MV-4-11 (cell line): ENCODE data around the gene SLC5A5.
"Not testable (repeated sequence)": the region's sequence is repeated elsewhere in the genome, so short reads cannot be mapped to it uniquely, and the experiment has no call there.

Source experiments
- DNase-seq: peaks from one replicate; lab custom pipeline; 2025; lab: John Stamatoyannopoulos, UW

SLC5A5 gene

DNA sequence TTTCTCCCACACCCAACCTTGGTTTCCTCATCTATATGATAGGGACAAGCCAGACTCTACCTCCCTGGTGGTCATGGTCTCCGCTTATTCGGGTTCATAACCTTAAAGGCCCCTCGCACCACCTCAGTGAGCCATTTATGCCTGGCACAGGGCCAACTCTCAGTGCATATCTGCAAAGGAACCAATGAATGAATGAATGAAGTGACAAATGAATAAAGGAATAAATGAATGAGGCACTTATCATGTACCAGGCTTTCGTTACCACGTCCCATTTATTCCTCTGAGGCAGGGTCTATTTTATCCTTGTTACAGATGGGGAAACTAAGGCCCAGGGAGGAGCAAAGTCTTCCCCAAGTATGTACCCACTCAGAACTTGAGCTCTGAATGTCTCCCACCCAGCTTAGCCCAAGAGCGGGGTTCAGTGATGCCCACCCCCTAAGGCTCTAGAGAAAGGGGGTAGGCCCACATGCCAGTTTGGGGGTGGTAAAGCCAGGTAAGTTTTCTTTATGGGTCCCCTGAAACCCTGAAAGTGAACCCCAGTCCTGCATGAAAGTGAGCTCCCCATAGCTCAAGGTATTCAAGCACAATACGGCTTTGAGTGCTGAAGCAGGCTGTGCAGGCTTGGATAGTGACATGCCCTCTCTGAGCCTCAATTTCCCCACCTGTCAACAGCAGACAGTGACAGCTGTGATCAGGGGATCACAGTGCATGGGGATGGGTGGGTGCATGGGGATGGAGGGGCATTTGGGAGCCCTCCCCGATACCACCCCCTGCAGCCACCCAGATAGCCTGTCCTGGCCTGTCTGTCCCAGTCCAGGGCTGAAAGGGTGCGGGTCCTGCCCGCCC is 490 bp upstream of the SLC5A5 start:
- no peak for DNase-seq

DNA sequence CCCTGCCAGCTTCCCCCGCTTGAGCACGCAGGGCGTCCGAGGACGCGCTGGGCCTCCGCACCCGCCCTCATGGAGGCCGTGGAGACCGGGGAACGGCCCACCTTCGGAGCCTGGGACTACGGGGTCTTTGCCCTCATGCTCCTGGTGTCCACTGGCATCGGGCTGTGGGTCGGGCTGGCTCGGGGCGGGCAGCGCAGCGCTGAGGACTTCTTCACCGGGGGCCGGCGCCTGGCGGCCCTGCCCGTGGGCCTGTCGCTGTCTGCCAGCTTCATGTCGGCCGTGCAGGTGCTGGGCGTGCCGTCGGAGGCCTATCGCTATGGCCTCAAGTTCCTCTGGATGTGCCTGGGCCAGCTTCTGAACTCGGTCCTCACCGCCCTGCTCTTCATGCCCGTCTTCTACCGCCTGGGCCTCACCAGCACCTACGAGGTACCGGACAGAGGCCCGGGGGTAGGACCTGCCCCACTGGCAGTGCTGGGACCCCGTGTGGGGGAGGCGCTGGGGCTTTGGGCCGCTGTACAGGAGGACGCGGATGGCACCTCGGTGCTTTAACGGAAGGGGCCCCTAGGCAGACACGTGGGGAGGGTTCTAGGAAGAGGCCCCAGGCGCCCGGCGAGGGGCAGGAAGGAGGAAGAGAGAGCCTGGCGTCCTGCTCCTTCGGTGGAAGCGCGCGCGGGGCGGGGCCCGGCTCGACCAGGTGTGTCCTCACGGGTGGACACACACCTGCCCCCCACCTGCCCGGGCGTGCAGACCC is 681 bp downstream of the SLC5A5 start:
- no peak for DNase-seq

DNA sequence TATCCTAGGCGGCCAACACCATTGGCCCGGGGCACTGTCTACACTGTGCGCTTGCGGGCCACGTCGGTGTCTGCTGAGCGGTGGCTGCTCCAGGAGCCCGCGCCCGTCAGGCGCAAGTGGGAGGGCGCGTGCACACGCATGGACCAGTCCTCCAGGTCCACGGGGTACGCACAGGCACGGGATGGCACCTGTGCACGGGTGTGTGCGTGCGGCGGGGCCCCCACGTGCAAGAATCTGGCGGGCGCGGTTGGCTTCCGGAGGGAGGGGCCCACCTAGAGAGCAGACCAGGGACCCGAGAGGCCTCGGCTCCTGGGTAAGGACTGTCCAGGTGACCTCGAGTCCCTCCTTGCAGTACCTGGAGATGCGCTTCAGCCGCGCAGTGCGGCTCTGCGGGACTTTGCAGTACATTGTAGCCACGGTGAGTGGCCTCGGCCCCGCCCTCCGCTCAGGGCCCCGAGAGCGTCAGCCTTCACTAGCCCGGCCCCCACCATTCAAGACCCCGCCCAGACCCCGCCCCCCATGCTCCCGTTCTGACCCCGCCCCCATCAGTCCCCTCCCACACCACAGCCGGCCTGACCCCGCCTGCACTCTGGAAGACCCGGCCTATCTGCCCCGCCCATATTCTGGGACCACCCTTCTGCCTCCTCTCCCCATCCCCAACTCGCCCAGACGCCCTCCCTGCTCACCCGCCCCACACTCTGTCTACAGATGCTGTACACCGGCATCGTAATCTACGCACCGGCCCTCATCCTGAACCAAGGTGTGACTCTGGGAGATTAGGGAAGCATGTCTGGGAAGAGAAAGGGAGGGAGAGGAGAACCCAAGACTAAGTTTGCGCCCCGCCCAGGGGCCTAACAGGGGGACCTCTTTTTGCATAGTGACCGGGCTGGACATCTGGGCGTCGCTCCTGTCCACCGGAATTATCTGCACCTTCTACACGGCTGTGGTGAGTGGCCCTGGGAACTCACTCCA is 2.3 kb downstream of the SLC5A5 start:
- peak; percentile 34 for DNase-seq

DNA sequence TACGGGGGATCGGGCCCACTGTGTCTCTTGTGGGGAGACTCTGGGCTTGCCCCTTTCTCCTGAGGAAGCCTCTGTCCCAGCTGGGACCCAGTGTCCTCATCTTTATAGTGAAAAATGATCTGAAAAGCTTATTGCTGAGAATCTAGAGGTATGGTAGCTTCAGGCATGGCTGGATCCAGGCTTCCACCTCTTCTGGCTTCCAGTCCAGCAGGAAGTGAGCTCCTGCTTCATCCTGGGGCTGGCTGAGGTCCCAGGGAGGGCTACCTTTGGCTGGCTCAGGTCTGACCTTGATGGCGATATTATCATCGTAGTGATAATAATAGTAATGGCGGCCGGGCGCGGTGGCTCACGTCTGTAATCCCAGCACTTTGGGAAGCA is 3.0 kb downstream of the SLC5A5 start:
- no peak for DNase-seq

DNA sequence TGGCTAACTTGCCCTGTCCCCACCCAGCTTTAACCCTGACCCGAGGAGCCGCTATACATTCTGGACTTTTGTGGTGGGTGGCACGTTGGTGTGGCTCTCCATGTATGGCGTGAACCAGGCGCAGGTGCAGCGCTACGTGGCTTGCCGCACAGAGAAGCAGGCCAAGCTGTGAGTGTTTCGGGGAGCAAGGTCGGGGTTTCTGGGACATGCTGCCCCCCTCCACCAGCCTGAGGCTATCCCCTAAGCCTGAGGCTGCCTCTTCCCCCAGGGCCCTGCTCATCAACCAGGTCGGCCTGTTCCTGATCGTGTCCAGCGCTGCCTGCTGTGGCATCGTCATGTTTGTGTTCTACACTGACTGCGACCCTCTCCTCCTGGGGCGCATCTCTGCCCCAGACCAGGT is 6.0 kb downstream of the SLC5A5 start:
- DNase-seq = no peak

DNA sequence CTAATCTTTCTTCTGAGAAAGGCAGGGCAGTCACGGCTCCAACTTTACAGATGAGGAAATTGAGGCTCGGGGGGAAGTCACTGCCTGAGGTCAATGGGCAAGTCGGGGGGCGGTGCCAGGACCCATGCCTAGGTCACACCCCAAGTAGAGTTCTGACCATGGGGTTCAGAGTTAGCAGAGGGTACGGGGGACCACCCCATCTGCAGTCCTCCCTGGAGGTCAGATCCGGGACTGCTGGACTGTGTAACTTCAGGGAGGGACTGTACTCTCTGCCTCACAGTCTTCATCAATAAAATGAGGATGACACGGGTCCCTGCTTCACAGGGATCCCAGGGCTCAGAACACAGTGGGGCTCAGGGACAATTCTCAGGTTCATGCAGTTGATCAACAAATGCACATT is 7.7 kb downstream of the SLC5A5 start:
- DNase-seq = no peak

DNA sequence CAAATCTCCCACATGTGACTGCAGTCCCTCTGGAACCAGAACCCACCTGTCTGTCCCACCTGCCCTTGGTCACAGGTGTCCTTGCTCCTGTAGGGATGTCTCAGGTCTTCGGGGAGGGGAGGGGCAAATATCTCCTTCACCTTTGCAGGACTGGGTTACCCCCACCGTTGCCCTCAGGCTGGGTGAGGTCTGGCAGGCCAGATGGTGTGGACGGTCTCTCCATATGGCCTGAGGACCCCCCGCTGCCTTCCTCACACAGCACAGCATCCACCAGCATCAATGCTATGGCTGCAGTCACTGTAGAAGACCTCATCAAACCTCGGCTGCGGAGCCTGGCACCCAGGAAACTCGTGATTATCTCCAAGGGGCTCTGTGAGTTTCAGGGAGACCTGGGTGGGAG is 10.0 kb downstream of the SLC5A5 start:
- no peak for DNase-seq

DNA sequence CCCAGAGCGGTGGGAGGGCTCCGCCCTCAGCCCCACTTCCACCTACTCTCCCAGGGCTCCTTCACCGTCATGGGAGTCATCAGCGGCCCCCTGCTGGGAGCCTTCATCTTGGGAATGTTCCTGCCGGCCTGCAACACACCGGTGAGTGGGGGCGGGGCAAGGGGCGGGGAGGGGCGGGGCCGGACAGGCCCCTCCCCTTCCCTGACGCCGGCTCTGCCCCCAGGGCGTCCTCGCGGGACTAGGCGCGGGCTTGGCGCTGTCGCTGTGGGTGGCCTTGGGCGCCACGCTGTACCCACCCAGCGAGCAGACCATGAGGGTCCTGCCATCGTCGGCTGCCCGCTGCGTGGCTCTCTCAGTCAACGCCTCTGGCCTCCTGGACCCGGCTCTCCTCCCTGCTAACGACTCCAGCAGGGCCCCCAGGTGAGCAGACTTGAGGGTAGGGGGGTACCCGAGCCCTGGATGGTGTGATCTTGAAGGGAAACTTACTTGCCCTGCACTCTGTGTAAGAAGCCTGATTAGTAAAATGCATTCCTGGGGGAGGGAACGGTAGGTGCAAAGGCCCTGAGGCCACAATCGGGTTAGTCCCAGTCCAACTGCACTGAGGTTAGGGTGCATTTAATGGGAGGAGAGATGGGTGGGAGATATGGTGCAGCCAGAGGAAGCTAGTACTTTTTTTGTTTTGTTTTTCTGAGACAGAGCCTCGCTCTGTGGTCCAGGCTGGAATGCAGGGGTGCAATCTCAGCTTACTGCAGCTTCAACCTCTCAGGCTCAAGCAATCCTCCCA is 12.1 kb downstream of the SLC5A5 start:
- no peak for DNase-seq

DNA sequence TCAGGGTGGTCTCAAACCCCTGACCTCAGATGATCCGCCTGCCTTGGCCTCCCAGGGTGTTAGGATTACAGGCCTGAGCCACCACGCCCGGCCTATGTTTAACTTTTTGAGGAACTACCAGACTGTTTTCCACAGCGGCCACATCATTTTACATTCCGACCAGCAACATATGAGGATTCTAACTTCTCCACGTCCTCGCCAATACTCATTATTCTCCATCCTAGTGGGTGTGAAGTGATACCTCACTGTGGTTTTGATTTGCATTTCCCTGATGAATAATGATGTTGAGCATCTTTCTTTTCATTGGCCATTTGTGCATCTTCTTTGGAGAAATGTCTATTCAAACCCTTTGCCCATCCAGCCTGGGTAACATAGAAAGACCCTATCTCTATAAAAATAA is 14.8 kb downstream of the SLC5A5 start:
- DNase-seq = peak; percentile 50

DNA sequence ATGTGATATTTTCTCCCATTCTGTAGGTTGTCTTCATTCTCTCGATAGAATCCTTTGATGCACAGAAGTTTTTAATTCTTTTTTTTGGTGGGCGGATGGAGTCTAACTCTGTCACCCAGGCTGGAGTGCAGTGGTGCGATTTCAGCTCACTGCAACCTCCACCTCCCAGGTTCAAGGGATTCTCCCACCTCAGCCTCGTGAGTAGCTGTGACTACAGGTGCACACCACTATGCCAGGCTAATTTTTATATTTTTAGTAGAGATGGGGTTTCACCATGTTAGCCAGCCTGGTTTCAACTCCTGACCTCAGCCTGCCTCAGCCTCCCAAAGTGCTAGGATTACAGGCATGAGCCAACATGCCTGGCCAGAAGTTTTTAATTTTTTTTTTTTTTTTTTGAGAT is 15.5 kb downstream of the SLC5A5 start:
- DNase-seq = not testable (repeated sequence)

DNA sequence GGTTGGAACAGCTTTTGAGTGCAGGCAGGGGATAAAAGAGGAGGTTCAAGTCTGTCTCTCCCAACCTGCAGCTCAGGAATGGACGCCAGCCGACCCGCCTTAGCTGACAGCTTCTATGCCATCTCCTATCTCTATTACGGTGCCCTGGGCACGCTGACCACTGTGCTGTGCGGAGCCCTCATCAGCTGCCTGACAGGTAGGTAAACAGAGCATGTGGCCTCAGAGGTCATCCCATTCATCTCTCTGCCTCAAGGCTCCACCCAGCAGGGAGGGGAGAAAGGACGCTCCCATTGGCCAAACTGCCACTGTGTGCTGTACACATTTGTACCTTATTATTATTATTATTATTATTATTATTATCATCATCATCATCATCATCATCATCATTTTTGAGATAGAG is 16.5 kb downstream of the SLC5A5 start:
- DNase-seq = no peak

DNA sequence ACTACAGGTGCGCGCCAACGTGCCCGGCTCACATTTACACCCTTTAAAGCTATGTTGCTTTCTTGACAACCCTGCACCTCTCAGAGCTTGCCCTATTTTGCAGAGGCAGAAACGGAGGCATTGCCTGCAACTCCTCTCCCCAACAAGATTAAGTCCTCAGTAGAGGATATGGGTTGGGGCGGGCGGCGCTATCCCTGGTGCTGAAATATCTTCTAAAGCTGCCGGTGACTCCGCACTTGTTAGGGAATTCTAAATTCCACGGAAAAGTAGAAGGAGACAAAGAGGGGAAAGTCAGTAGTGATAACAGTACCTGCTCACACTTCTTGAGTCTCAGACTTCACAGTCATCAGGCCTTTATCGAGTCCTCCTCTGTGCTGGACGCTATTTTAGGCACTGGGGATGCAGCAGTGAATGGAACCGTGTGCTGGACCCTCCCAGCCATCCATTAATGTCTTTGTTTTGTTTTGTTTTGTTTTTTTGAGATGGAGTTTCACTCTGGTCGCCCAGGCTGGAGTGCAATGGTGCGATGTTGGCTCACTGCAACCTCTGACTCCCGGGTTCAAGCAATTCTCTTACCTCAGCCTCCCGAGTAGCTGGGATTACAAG is 18.0 kb downstream of the SLC5A5 start:
- DNase-seq = peak; percentile 31

DNA sequence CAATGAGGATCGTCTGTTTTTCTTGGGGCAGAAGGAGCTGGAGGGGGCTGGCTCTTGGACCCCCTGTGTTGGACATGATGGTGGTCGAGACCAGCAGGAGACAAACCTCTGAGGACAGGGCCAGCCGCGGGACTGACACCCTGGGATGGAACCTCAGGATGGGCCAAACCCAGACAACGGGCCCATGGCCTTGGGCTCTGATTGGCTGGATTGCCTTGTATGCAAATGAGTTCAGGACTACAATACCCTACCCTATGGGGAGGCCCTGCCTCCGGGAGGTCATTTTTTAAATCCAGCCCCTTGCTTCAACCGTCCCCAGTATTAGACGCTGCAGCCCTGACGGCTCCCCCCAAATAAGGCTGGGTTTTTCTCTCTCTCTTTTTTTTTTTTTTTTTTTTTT is 22.0 kb downstream of the SLC5A5 start:
- DNase-seq = no peak

DNA sequence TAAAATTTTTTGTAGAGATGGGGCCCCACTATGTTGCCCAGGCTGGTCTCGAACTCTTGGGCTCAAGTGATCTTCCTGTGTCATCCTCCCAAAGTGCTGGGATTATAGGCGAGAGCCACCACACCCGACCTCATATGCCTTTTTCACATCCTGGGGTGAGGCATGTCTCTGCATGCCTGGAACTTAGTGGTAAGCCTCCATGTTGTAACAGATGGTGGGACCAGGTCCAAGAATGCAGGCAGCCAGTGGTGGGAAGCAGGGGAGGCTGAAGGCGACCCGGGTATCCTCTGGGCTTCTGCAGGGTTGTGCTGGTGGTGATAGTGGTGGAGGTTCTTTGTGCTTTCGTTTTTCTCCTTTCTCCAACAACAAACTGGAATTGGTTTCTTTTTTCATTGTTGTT is 31.0 kb downstream of the SLC5A5 start:
- DNase-seq = peak; percentile 30

DNA sequence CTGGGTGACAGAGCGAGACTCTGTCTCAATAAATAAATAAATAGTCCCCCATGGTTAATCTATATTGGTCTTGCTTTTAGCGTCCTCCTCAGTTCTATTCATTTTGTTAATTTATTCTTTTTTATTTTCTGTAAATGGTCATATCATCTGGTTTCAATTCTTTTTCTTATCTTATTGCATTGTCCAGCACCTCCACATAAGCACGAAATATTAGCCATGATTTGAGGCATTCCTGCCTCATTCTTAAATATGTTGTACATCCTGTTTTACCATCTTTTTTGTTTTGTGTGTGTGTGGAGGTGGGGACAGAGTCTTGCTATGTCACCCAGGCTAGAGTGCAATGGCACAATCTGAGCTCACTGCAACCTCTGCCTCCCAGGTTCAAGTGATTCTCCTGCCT is 36.5 kb downstream of the SLC5A5 start:
- no peak for DNase-seq

DNA sequence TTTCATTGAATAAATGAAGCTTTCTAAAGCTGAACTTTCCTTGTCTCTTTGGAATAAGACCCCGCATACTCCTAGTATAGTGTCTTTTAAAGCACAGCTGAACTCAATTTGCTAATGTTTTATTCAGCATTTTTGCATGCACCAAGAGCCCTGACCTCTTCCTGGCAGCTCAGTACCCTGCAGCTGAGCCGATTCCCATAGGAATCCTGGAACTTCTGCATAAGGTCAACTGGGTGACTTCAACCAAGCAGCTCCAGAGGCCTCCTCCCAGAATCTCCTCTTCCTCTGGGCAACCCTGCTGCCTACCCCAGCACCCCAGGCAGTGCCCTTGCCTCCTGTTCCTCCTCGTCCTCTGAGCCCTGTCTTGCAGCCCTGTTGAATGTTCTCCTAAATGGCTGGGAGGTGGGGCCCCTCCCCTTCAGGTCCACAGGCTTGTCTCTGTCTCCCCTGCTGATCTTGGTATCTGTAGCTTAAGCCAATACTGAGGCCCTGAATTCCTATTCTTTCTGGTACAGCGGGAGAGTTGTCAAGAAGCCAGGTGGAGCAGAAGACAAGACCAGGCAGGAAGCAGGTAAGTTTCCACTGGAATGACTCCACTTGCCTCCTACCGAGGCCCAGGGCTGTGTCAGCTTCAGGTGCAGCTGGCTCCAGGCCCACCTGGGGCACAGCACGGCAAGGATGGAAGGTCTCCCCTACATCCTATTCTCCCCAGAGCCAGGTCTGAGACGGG is 37.4 kb downstream of the SLC5A5 start:
- DNase-seq = no peak

DNA sequence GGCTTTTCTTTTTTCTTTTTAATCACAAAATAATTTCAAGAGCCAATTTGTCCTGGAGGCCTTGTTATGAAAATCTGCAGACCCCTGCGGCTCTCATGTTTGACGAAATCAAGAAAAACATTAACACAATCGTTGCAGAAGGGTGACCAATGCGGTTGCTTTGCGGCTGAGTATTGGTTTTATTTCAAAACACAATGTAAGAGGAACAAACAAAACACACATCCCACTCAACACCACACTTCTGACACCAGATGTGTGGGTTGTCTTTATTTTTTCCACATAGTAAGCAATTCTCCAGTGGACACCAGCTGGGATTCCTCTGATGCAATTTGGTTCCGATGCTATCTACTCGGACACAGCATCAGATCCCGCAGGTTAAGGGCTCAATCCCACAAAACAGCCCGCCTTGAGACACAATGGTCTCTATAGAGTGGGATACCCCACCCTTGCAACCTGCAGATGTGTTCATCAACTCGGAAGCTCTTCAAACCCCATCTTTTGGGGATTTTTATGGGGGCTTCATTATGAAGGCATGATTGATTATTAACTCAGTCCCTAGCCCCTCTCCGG is 39.1 kb downstream of the SLC5A5 start:
- DNase-seq = no peak

DNA sequence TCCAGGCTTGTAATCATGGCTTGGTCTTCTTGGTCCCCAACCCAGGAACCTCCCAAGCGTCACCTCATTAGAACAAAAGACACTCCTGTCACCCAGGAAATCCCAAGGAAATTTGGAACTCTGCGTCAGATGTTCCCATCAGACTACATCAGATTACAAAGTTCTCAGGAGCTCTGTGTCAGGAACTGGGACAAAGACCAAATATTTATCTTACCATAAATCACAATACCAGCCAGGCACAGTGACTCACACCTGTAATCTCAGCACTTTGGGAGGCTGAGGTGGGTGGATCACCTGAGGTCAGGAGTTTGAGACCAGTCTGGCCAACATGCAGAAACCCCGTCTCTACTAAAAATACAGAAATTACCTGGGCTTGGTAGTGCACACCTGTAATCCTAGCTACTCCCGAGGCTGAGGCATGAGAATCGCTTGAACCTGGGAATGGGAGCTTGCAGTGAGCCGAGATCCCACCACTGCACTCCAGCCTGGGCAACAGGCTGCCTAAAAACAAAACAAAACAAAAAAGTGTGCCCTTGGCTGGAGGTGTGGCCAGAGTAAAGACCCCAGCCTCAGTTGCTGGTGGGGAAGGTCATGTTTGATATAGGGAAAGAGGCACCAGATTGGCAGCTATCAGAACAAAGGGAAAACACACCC is 44.3 kb downstream of the SLC5A5 start:
- DNase-seq = no peak

DNA sequence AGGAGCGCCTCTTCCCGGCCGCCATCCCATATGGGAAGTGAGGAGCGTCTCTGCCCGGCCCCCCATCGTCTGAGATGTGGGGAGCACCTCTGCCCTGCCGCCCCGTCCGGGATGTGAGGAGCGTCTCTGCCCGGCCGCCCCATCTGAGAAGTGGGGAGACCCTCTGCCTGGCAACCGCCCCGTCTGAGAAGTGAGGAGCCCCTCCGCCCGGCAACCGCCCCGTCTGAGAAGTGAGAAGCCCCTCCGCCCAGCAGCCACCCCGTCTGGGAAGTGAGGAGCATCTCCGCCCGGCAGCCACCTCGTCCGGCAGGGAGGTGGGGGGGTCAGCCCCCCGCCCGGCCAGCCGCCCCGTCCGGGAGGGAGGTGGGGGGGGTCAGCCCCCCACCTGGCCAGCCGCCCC is 46.4 kb downstream of the SLC5A5 start:
- not testable (repeated sequence) for DNase-seq

DNA sequence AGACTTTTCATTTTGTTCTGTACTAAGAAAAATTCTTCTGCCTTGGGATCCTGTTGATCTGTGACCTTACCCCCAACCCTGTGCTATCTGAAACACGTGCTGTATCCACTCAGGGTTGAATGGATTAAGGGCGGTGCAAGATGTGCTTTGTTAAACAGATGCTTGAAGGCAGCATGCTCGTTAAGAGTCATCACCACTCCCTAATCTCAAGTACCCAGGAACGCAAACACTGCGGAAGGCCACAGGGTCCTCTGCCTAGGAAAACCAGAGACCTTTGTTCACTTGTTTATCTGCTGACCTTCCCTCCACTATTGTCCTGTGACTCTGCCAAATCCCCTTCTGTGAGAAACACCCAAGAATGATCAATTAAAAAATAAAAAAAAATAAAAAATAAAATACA is 47.4 kb downstream of the SLC5A5 start:
- not testable (repeated sequence) for DNase-seq
